ENCODE results near the gene STAT2.
"Not testable (repeated sequence)": the region's sequence is repeated elsewhere in the genome, so short reads cannot be mapped to it uniquely, and the experiment has no call there.

STAT2 gene

GRCh38 chr12:56359851-56360767 lies at the start of gene STAT2:
Gene STAT2 (minus strand): TSS chr12:56360107. CDS start chr12:56356571, 3,536 bp downstream.
- in situ Hi-C loops (cut with MboI; ENCODE audit: low sequenced_read_pairs), result no loop called here

GRCh38 chr12:56408799-56409417 lies 49.0 kb upstream of the STAT2 start:
- in situ Hi-C loops (cut with MboI; ENCODE audit: low sequenced_read_pairs), result no loop called here

- in situ Hi-C loops (cut with MboI; ENCODE audit: low sequenced_read_pairs), result not testable (repeated sequence)
These were observed 44.3 kb upstream of the STAT2 start for GRCh38 chr12:56404227-56404626.

- in situ Hi-C loops (cut with MboI; ENCODE audit: low sequenced_read_pairs), result not testable (repeated sequence)
These were observed 41.7 kb upstream of the STAT2 start for GRCh38 chr12:56401612-56402011.

- in situ Hi-C loops (cut with MboI; ENCODE audit: low sequenced_read_pairs), result not testable (repeated sequence)
These were observed 41.2 kb upstream of the STAT2 start for GRCh38 chr12:56401125-56401524.

GRCh38 chr12:56399466-56399865 lies 39.6 kb upstream of the STAT2 start:
- in situ Hi-C loops (cut with MboI; ENCODE audit: low sequenced_read_pairs), result not testable (repeated sequence)

GRCh38 chr12:56398324-56398723 lies 38.4 kb upstream of the STAT2 start:
- in situ Hi-C loops (cut with MboI; ENCODE audit: low sequenced_read_pairs), result no loop called here

- in situ Hi-C loops (cut with MboI; ENCODE audit: low sequenced_read_pairs), result no loop called here
These were observed 32.4 kb upstream of the STAT2 start for GRCh38 chr12:56392331-56392730.

GRCh38 chr12:56391721-56392120 lies 31.8 kb upstream of the STAT2 start:
- in situ Hi-C loops (cut with MboI; ENCODE audit: low sequenced_read_pairs), result no loop called here

- in situ Hi-C loops (cut with MboI; ENCODE audit: low sequenced_read_pairs), result no loop called here
These were observed 29.5 kb upstream of the STAT2 start for GRCh38 chr12:56389412-56389811.

- in situ Hi-C loops (cut with MboI; ENCODE audit: low sequenced_read_pairs), result no loop called here
These were observed 27.3 kb upstream of the STAT2 start for GRCh38 chr12:56387152-56387736.

- in situ Hi-C loops (cut with MboI; ENCODE audit: low sequenced_read_pairs), result no loop called here
These were observed 26.0 kb upstream of the STAT2 start for GRCh38 chr12:56385873-56386272.

- in situ Hi-C loops (cut with MboI; ENCODE audit: low sequenced_read_pairs), result no loop called here
These were observed 22.7 kb upstream of the STAT2 start for GRCh38 chr12:56382611-56383010.

- in situ Hi-C loops (cut with MboI; ENCODE audit: low sequenced_read_pairs), result no loop called here
These were observed 18.0 kb upstream of the STAT2 start for GRCh38 chr12:56377989-56378316.

- in situ Hi-C loops (cut with MboI; ENCODE audit: low sequenced_read_pairs), result no loop called here
These were observed 17.5 kb upstream of the STAT2 start for GRCh38 chr12:56377310-56377988.

GRCh38 chr12:56375598-56376434 lies 15.9 kb upstream of the STAT2 start:
- in situ Hi-C loops (cut with MboI; ENCODE audit: low sequenced_read_pairs), result no loop called here

GRCh38 chr12:56374726-56375597 lies 15.1 kb upstream of the STAT2 start:
- in situ Hi-C loops (cut with MboI; ENCODE audit: low sequenced_read_pairs), result no loop called here

GRCh38 chr12:56373515-56373914 lies 13.6 kb upstream of the STAT2 start:
- in situ Hi-C loops (cut with MboI; ENCODE audit: low sequenced_read_pairs), result no loop called here

GRCh38 chr12:56366948-56367347 lies 7.0 kb upstream of the STAT2 start:
- in situ Hi-C loops (cut with MboI; ENCODE audit: low sequenced_read_pairs), result no loop called here
